ENCODE measurements around the gene CAB39.

Gene CAB39

DNA sequence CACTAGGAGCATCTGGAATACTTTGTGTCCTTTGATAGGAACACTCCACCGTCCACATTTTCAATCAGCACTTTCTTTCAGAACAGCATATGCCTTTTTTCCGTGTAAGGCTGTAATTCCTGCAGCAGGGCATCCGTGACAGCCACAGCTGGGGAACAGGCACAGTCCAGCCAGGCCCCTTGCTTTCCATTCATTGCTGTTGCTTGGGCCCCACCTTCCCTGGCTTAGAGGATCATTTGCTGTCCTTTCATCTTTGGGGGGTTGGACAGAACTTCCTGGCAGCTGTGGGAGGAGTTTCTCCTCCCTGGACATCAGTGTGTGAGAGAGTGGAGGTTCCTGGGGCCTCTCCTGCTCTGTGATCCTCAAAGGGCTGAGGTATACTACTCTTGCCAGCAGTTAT, 102.4 kb downstream of the CAB39 start:
- Mint-ChIP-seq H3K27me3 (no peaks in the 10 kb centered on the region), H3K27ac (peak overlapping the region; percentile 9 to 74), H3K9me3 (no peaks in the 10 kb centered on the region), H3K36me3 (ENCODE audit: insufficient read depth) (peaks cover 56% of the 10 kb centered on the region), H3K4me1 (ENCODE audit: low read depth in 2 of 2) (peaks cover 2 to 12% of the 10 kb centered on the region in 2 donors), H3K4me3 (no peak overlapping the region)
- no peak for ATAC-seq (replicated peaks)
- DNase-seq: no peak

DNA sequence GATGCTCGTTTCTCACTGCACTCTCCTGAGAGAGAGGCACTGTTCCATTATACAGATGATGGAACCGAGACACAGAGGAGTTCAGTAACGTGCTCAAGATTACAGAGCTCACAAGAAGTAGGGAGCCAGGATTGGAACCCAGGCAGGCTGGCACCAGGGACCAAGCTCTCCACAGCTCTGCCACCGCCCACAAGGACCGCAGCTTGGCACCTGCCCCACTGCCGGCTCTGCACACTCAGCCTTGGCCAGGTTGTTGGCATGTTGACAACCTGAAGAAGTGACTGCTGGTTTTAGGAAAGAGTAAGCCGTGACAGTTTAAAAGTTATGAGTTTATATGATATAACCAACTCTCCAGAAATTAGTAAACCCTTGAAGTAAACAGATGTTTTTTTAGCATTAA, 104.1 kb downstream of the CAB39 start:
- H3K4me1 Mint-ChIP-seq (ENCODE audit: low read depth in 2 of 2): peaks cover 2 to 8% of the 10 kb centered on the region in 2 donors
- H3K36me3 Mint-ChIP-seq (ENCODE audit: insufficient read depth): peaks cover 44% of the 10 kb centered on the region
- H3K9me3 Mint-ChIP-seq: no peaks in the 10 kb centered on the region
- no peak for DNase-seq
- no peak overlapping the region for H3K4me3 Mint-ChIP-seq
- H3K27ac Mint-ChIP-seq: peak overlapping the region; percentile 17 to 69
- H3K27me3 Mint-ChIP-seq: no peaks in the 10 kb centered on the region
- no peak for ATAC-seq (replicated peaks)

DNA sequence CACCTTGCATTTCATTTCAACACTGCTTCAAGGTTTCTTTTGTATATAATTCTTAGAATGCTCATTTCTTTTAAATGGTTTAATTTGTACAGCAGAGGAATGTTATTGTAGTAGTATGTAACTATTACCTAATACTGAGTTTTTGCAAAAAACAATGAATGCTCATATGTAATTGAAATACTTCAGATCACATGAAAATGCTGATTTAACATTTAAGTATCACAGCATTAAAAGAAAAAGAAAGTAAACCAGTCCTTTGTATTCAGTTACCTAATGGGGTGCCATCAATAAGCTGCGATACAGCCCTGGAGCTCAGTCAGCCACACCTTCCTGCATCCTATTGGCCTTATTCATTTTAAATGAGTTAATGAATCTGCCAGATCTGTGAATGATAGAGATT, 106.8 kb downstream of the CAB39 start:
- Mint-ChIP-seq H3K9me3 (no peaks in the 10 kb centered on the region), H3K36me3 (ENCODE audit: insufficient read depth) (peaks cover 47% of the 10 kb centered on the region), H3K4me3 (no peak overlapping the region), H3K4me1 (ENCODE audit: low read depth in 2 of 2) (peaks cover 2 to 3% of the 10 kb centered on the region in 2 donors), H3K27ac (peak overlapping the region in 1 of 2 donors; percentile 67), H3K27me3 (peaks cover 1 to 3% of the 10 kb centered on the region in 2 donors)
- DNase-seq (no peak), ATAC-seq (replicated peaks) (no peak)

DNA sequence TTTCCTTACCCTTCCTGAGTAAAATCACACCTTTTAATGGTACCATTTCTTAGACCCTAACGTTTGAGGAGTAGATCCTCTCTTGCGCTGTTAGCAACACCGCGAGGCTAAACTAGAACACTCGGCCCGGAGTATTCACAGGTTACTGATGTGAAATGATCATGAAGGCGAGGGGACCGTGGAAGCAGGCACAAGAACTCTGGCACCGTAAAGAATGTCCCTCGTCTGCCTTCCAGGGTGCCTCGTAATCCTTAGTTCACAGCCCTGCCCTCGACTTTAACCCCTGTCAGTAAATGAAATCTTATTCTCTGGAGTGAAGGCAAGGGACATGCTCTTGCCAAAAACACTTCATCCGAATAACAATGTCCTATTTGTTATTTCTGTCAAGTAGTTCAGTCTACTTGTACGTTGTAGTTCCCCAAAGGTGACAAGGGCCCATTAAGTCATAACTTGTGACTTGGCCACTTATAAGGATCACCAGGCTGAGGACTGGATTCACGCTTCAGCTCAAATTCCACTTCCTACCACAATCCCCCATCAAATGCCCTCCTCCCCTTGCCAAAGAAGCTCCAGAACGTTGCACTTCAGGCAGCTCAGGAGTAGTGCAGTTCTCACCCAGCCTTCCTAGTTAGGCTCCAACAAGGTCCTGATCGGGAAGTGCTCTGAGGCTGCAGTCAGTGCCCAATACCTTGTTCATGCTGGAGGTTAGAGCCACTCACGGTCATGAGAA, 108.8 kb downstream of the CAB39 start:
- Mint-ChIP-seq H3K4me3 (no peak overlapping the region), H3K27me3 (peaks cover 17 to 22% of the 10 kb centered on the region in 2 donors), H3K4me1 (ENCODE audit: low read depth in 2 of 2) (peaks cover 4 to 7% of the 10 kb centered on the region in 2 donors), H3K9me3 (no peaks in the 10 kb centered on the region), H3K36me3 (ENCODE audit: insufficient read depth) (peaks cover 42% of the 10 kb centered on the region), H3K27ac (peak overlapping the region; percentile 12 to 83)
- DNase-seq: no peak
- no peak for ATAC-seq (replicated peaks)

DNA sequence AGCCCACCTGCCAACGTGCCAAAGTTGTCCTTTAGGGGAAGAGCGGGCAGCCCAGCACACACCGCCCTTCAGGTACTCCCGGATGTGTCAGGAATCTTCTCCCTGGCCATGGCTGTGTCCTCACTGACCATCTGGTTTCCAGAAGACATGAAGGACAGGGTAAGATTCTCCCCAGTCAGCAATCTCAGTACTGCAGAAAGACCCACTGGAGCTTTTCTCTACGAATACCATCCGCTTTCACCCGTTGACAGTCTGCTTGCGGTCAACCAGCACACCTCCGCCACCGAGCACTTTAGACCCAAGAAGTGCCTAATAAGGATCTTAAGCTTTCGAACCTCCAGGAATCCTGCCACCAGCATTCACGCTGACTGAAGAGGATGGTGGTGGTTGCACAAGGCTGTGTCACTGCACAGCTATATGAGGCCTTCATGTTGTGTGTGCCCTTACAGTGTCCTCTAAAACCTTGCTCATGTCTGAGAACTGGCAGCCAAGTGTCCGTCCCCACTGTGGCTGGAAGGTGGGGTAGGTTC, 109.4 kb downstream of the CAB39 start:
- peak overlapping the region in 1 of 2 donors; percentile 83 for H3K27ac Mint-ChIP-seq
- H3K9me3 Mint-ChIP-seq: no peaks in the 10 kb centered on the region
- H3K36me3 Mint-ChIP-seq (ENCODE audit: insufficient read depth): peaks cover 36% of the 10 kb centered on the region
- no peak overlapping the region for H3K4me3 Mint-ChIP-seq
- DNase-seq: no peak
- H3K4me1 Mint-ChIP-seq (ENCODE audit: low read depth in 2 of 2): peaks cover 4 to 7% of the 10 kb centered on the region in 2 donors
- peaks cover 23 to 28% of the 10 kb centered on the region in 2 donors for H3K27me3 Mint-ChIP-seq
- no peak for ATAC-seq (replicated peaks)

DNA sequence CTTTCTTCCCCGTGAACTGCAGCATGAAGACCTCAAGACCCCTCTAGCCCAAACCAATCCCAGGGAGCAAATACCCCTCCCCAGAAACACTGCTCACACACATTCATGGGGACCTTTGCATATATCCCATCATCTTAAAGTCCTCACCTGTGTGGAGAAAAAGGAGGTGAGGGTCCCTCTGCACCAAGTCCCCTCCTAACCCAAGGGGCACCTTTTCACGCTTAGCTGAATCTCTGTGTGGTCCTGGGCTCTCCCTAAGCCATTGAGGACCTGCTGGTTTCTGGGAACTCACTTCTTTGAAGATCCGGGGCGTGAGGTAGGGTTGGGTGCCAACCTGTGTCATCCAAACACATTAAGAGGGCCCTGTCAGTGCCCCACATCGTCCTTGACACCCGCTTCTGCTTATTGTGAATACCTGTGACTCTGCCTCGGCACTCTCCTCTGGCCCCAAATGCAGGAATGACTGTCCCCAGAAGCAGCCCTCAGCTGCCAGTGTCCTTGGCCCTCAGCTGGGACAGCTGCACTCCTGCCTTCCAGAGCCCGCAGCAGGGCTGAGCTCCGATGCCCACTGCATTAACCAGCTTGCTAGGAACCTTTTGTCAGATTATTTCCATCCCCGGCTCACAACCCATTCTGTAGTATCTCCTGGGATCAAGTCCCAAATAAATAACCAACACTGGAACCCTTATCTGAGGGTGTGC, 110.8 kb downstream of the CAB39 start:
- peaks cover 31 to 36% of the 10 kb centered on the region in 2 donors for H3K27me3 Mint-ChIP-seq
- H3K4me1 Mint-ChIP-seq (ENCODE audit: low read depth in 2 of 2): peaks cover 4 to 7% of the 10 kb centered on the region in 2 donors
- peaks cover 24% of the 10 kb centered on the region for H3K36me3 Mint-ChIP-seq (ENCODE audit: insufficient read depth)
- ATAC-seq (replicated peaks): no peak
- no peak overlapping the region for H3K4me3 Mint-ChIP-seq
- no peaks in the 10 kb centered on the region for H3K9me3 Mint-ChIP-seq
- peak overlapping the region in 1 of 2 donors; percentile 29 for H3K27ac Mint-ChIP-seq
- DNase-seq: no peak

DNA sequence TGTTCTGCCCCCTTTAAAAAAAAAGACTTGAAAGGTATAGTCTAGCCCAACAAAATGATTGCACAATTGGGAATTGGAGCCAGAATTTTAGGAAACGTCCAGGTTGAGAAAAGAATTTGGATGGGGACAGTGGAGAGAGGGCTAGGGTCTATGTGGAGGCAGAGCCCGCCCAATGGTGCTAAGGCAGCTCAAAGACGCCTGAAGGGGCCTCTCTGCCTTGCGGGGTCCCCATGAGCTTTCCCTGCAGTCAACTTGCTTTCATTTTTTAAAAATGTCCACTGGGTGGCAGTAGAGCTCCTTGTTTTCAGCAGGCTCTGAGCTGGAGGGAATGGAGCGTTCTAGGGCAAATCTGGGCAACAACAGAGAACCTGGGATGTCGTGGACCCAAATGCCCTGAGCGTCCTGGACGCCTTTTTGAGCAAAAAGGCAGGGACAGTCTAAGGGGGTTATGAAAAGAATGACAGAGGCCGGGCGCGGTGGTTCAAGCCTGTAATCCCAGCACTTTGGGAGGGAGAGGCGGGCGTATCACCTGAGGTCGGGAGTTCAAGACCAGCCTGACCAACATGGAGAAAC, 111.8 kb downstream of the CAB39 start:
- Mint-ChIP-seq H3K27ac (no peak overlapping the region), H3K4me3 (peak overlapping the region; percentile 28 to 32), H3K4me1 (ENCODE audit: low read depth in 2 of 2) (peaks cover 6 to 7% of the 10 kb centered on the region in 2 donors), H3K27me3 (peaks cover 31 to 45% of the 10 kb centered on the region in 2 donors), H3K36me3 (ENCODE audit: insufficient read depth) (peaks cover 24% of the 10 kb centered on the region), H3K9me3 (no peaks in the 10 kb centered on the region)
- ATAC-seq (replicated peaks) (peak; percentile 82), DNase-seq (peak; percentile 58 to 63 (median 59))

DNA sequence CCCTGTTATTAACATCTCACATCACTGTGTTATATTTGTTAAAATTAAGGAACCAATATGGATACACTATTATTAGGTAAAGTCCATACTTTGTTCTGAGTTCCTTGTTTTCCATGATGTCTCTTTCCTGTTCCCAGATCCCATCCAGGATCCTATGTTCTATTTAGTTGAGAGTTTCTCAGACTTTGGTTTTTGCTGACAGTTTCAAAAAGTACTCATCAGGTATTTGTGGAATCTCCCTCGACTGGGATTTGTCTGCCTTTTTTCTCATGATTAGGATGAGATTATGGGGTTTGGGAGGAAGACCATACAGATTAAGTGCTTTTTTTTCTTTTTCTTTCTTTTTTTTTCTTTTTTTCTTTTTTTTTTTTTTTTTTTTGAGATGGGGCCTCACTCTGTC, 112.7 kb downstream of the CAB39 start:
- H3K9me3 Mint-ChIP-seq: no peaks in the 10 kb centered on the region
- H3K27ac Mint-ChIP-seq: no peak overlapping the region
- ATAC-seq (replicated peaks) (no peak), DNase-seq (no peak)
- H3K36me3 Mint-ChIP-seq (ENCODE audit: insufficient read depth): peaks cover 21% of the 10 kb centered on the region
- peaks cover 36 to 53% of the 10 kb centered on the region in 2 donors for H3K27me3 Mint-ChIP-seq
- peaks cover 6 to 7% of the 10 kb centered on the region in 2 donors for H3K4me1 Mint-ChIP-seq (ENCODE audit: low read depth in 2 of 2)
- no peak overlapping the region for H3K4me3 Mint-ChIP-seq

DNA sequence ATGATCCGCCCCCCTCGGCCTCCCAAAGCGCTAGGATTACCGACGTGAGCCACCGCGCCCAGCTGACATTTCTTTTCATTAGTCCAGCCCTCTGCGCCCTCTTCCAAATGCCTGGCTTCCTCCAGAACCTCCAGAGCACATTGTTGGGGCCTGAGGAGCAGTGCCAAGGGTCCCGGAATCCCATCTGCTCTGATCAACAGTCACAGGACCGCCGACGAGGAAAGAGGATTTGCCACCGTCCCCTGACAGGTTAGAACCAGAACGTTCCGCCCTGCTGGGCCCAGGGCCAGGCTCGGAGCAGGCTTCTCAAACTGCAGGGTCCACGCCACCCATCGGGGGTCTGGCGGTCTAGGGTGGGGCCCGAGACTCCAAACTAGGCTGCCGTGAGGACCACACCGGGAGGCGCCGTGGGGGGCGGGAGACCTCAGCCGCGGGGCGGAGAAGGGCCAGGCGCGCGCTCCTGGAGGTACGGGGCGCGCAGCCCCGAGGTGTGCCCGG, 115.2 kb downstream of the CAB39 start:
- Mint-ChIP-seq H3K9me3 (no peaks in the 10 kb centered on the region), H3K4me1 (ENCODE audit: low read depth in 2 of 2) (peaks cover 6 to 7% of the 10 kb centered on the region in 2 donors), H3K27me3 (peaks cover 46 to 65% of the 10 kb centered on the region in 2 donors), H3K4me3 (no peak overlapping the region), H3K36me3 (ENCODE audit: insufficient read depth) (peaks cover 17% of the 10 kb centered on the region), H3K27ac (no peak overlapping the region)
- ATAC-seq (replicated peaks) (no peak), DNase-seq (no peak)

DNA sequence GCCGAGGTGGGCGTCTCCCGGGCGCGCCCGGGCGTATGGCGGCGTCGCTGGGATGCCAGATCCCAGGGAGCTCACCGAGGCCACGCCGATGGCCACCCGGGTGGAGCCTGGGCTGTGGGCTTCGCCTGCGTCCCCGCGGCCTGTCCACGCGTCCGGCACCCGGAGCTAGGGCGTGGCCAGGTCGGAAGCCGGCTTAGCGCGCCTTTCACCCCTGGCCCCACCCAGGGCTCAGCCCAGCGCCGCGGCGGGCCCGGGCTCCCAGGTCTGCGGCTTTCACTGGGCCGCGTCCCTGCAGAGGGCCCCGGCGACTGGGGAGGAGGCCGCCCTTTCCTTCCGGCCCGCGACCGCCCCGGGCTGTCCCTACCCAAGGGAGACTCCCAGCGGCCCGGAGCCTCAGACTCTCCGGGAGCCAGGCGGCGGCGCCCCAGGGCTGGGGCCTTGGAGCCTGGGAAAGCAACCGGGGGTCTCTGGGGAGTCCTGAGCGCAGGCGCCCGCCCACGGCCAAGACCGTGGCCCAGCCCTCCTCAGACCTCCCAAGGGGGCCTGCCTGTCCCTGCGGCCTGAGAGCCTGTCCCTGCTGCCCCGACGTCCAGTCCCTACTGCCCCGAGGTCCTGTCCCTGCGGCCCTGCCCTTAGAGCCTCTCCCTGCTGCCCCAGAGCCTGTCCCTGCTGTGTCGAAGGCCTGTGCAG, 115.8 kb downstream of the CAB39 start:
- Mint-ChIP-seq H3K4me3 (peak overlapping the region; percentile 49 to 63), H3K27me3 (peaks cover 46 to 65% of the 10 kb centered on the region in 2 donors), H3K27ac (no peak overlapping the region), H3K36me3 (ENCODE audit: insufficient read depth) (peaks cover 14% of the 10 kb centered on the region), H3K4me1 (ENCODE audit: low read depth in 2 of 2) (peaks cover 6 to 7% of the 10 kb centered on the region in 2 donors), H3K9me3 (no peaks in the 10 kb centered on the region)
- DNase-seq: no peak
- peak; percentile 67 for ATAC-seq (replicated peaks)

DNA sequence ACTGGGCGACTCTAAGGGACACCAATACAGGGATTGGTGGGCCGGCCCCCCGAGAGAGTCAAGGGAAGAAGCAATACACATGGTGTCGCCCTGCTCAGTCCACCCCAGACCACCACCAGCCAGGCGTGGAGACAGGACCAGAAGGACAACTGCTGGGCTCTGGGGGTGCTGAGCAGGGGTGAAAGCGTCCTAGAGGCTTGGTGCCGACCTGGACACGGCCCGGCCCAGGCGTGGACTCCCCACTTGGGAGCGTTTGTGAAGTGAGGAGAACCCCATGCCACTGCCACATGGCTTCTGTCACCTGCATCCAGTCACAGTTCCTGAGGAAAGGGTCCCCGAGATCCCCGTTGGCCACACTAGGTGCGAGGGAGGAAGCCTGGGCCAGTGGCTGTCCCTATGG, 116.7 kb downstream of the CAB39 start:
- Mint-ChIP-seq H3K36me3 (ENCODE audit: insufficient read depth) (peaks cover 11% of the 10 kb centered on the region), H3K27ac (no peak overlapping the region), H3K4me1 (ENCODE audit: low read depth in 2 of 2) (peaks cover 5% of the 10 kb centered on the region in 2 donors), H3K27me3 (peaks cover 46 to 64% of the 10 kb centered on the region in 2 donors), H3K4me3 (peak overlapping the region; percentile 49 to 63), H3K9me3 (no peaks in the 10 kb centered on the region)
- no peak for ATAC-seq (replicated peaks)
- DNase-seq: no peak

DNA sequence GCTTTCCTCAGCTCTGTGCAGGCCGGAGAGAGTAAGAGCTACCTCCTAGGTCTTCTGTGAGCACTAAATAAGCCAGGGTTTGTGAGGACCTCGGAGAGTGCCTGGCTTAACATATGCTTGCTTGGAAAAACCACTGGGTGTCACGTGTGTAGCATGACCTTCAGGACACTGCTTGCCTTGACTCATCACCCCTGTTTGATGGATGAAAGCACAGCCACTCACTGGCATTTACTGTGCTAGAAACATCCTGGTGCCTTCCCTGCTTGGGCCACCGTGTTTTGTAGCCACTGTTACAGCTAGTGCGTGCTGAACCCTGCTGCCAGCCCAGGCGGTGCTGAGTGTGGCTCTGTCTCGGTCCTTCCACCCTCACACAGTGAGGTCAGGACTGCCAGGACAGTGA, 117.3 kb downstream of the CAB39 start:
- H3K4me3 Mint-ChIP-seq: no peak overlapping the region
- ATAC-seq (replicated peaks): no peak
- no peak overlapping the region for H3K27ac Mint-ChIP-seq
- peaks cover 6% of the 10 kb centered on the region for H3K36me3 Mint-ChIP-seq (ENCODE audit: insufficient read depth)
- H3K27me3 Mint-ChIP-seq: peaks cover 40 to 57% of the 10 kb centered on the region in 2 donors
- peaks cover 0 to 2% of the 10 kb centered on the region in 2 donors for H3K4me1 Mint-ChIP-seq (ENCODE audit: low read depth in 2 of 2)
- H3K9me3 Mint-ChIP-seq: no peaks in the 10 kb centered on the region
- DNase-seq: no peak

DNA sequence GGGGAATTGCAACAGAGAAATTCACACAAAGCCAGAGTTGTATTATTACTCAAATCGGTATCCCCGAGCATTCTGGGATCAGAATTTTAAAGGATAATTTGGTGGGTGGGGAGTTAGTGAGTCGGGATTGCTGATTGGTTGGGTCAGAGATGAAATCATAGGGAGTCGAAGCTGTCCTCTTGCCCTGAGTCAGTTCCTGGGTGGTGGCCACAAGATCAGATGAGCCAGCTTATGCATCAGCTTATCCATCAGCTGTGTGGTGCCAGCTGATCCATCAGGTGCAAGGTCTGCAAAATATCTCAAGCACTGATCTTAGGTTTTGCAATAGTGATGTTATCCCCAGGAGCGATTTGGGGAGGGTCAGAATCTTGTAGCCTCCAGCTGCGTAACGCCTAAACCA, 117.8 kb downstream of the CAB39 start:
- no peaks in the 10 kb centered on the region for H3K9me3 Mint-ChIP-seq
- ATAC-seq (replicated peaks): no peak
- H3K27me3 Mint-ChIP-seq: peaks cover 37 to 53% of the 10 kb centered on the region in 2 donors

More for the DNA sequence above, 117.8 kb downstream of the CAB39 start:
- H3K4me3 Mint-ChIP-seq: no peak overlapping the region
- H3K4me1 Mint-ChIP-seq (ENCODE audit: low read depth in 2 of 2): peaks cover 0 to 2% of the 10 kb centered on the region in 2 donors
- no peak for DNase-seq
- peaks cover 6% of the 10 kb centered on the region for H3K36me3 Mint-ChIP-seq (ENCODE audit: insufficient read depth)
- H3K27ac Mint-ChIP-seq: no peak overlapping the region

Data from effector memory CD8-positive, alpha-beta T cell (primary cell).